ENCODE results near the gene ZC4H2. TPM values are rescaled to one million over a fixed set of nuclear protein-coding genes. Genes with fewer than 3 reads are reported as not detected.

ZC4H2 gene
- total and polyA plus RNA-seq, 2 of the 13 experiments (the other 11 are each of a cell fraction or from before 2014, with no cell fraction given), result 6.1 to 12.8 TPM

- ChIA-PET CTCF (ENCODE audit: low intra/inter-chr PET ratio, low total read pairs) (no interaction called here), POLR2A (no interaction called here)
- no peaks in the 10 kb centered on the region for H3K27me3 ChIP-seq (ENCODE audit: control insufficient read depth in 1 of 2, insufficient read depth in 2 of 2, low read length in 2 of 2)
- ATAC-seq (no peak), DNase-seq (ENCODE audit: low spot score) (no peak), FAIRE-seq (no peak)
- intact Hi-C loops (cut with micrococcal nuclease; ENCODE audit: unreplicated experiment) (no loop called here), in situ Hi-C loops (cut with HindIII; ENCODE audit: extremely low pct_ligation_motif_present, low pct_unique_long_range_greater_than_20kb) (no loop called here)
- WGBS (ENCODE audit: low lambda C conversion rate), result 18% methylated on average over 1 of the region's 1 CpG
- no peak for TF ChIP-seq ZMYM2 (CRISPR knock-in tag; IDR thresholded peaks at IDR 0.05)
- TF ChIP-seq, protein P1, sequence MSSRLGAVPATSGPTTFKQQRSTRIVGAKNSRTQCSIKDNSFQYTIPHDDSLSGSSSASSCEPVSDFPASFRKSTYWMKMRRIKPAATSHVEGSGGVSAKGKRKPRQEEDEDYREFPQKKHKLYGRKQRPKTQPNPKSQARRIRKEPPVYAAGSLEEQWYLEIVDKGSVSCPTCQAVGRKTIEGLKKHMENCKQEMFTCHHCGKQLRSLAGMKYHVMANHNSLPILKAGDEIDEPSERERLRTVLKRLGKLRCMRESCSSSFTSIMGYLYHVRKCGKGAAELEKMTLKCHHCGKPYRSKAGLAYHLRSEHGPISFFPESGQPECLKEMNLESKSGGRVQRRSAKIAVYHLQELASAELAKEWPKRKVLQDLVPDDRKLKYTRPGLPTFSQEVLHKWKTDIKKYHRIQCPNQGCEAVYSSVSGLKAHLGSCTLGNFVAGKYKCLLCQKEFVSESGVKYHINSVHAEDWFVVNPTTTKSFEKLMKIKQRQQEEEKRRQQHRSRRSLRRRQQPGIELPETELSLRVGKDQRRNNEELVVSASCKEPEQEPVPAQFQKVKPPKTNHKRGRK (CRISPR knock-in tag; IDR thresholded peaks at IDR 0.05), result no peak
- no peak for TF ChIP-seq PHF5A (CRISPR knock-in tag; IDR thresholded peaks at IDR 0.05; ENCODE audit: low read depth, unreplicated experiment)
- no peak for TF ChIP-seq POLR2AphosphoS5 (IDR thresholded peaks at IDR 0.05; ENCODE audit: low read depth, low read length)
- no peak for TF ChIP-seq SMYD3 (CRISPR knock-in tag; IDR thresholded peaks at IDR 0.05)
- TF ChIP-seq MAFG (CRISPR knock-in tag; IDR thresholded peaks at IDR 0.05), result no peak
- no peak for TF ChIP-seq ZNF33B (CRISPR knock-in tag; IDR thresholded peaks at IDR 0.05)
- no peak for TF ChIP-seq PITX1 (CRISPR knock-in tag; IDR thresholded peaks at IDR 0.05)
- TF ChIP-seq SNAPC4 (CRISPR knock-in tag; IDR thresholded peaks at IDR 0.05), result no peak
- no peaks in the 10 kb centered on the region for H3K79me2 ChIP-seq (ENCODE audit: insufficient read depth, low read length)
- no TSS peak for BruUV-seq (replicated peaks)
- H3K4me3 ChIP-seq (replicated peaks in 1 of 3; ENCODE audit: insufficient read depth in 1 of 3, low read depth in 2 of 3, low read length in 3 of 3), result no peak overlapping the region
- H3K4me2 ChIP-seq (ENCODE audit: low read depth, low read length), result no peak overlapping the region
- no peaks in the 10 kb centered on the region for H3K36me3 ChIP-seq (replicated peaks in 1 of 2; ENCODE audit: control insufficient read depth in 1 of 2, insufficient read depth in 2 of 2, low read length in 2 of 2)
- no peaks in the 10 kb centered on the region for H3K9me3 ChIP-seq (ENCODE audit: low read length)
- no peak overlapping the region for H2AFZ ChIP-seq (ENCODE audit: low read length)
- no peaks in the 10 kb centered on the region for H4K20me1 ChIP-seq (ENCODE audit: insufficient read depth, low read length)
- peaks cover 5% of the 10 kb centered on the region; the same call in 1 of the 2 replicates for H3K4me1 ChIP-seq (ENCODE audit: insufficient read depth, low read length)
- H3K27ac ChIP-seq (ENCODE audit: extremely low read length, insufficient read depth, low read length), result no peak overlapping the region
- H3K9ac ChIP-seq (ENCODE audit: insufficient read depth, low read depth, low read length), result no peak overlapping the region
Measured at GRCh38 chrX:64996805-64997204, 20.6 kb upstream of the ZC4H2 start.
